Hindlimb muscle (tissue), 1 donor: ENCODE measurements around the gene LILRA6. TPM values are rescaled to one million over a fixed set of nuclear protein-coding genes. Genes with fewer than 3 reads are reported as not detected.
"Not testable (repeated sequence)": the region's sequence is repeated elsewhere in the genome, so short reads cannot be mapped to it uniquely, and the experiment has no call there.

Experiments used
- DNase-seq: peaks from one replicate; pipeline ENCODE4 v3.0.0-alpha.2; 2013
- polyA plus RNA-seq: library from polyadenylated mRNA; unstranded; fragments of 120-200 nt; gene quantifications from one replicate; pipeline ENCODE4 v1.2.1, GENCODE V29; 2013; ENCODE audit not compliant: insufficient read length

The LILRA6 gene
- polyA plus RNA-seq, 1 donor = 2.0 TPM

DNA sequence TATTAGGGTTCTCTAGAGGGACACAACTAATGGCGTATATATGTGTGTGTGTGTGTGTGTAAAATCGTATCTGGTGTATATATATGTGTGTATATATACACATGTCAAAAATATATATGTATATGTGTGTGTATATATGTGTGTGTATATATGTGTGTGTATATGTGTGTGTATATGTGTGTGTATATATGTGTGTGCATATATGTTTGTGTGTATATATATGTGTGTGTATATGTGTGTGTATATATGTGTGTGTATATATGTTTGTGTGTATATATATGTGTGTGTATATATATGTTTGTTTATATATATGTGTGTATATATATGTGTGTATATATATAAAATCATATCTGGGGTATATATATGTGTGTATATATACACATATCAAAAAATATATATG, 19.9 kb upstream of the LILRA6 start:
- no peak for DNase-seq

- no peak for DNase-seq
Observed at GRCh38 chr19:54262066-54262465, 19.5 kb upstream of the LILRA6 start.

- DNase-seq = no peak
Observed at GRCh38 chr19:54257116-54257480, 14.5 kb upstream of the LILRA6 start, which contains the start of gene LILRB5. LILRB5 (minus strand) TSS chr19:54257273; CDS start chr19:54257193, 80 bp downstream.

DNA sequence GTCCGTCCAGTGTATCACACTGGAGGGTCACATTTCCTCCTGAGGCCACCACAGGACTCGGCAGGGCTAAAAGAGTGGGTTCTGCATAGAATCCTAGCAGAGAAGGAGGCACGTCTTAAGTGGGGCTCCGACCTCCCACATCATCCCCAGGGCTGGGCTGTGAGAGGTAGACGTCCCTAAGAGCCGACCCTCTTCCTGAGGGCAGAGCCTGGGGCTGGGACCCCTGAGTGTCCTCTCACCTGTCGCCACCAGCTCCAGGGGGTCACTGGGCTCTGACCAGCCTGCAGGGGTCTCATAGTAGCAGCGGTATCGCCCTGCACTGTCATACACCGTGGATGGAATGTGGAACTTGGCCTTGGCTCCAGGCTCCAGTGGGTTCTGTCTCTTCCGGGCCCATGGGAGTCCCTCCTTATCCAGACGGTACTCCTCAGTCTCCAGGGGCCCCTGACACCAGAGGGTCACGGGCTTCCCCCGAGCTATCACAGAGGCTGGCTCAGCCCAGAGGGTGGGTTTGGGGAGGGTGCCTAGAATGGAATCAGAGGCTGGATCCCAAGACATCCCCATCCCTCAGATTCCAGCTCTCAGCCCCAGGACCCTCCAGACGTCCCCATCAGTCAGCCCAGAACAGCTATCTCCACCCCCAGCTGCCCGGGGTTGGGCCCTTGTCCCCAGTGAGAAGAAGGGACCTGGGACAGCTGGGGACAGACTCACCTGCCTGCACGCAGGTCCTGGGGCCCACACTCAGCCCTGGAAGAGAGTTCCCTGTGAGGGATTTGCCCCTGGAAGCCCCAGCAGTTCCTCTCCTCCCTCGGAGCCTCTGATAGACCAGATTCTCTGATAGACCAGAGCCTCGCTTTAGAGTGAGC, 13.9 kb upstream of the LILRA6 start:
- DNase-seq = no peak

- DNase-seq = no peak
Observed at GRCh38 chr19:54255105-54255775, 12.7 kb upstream of the LILRA6 start.

- DNase-seq = no peak
Observed at GRCh38 chr19:54254195-54254906, 11.8 kb upstream of the LILRA6 start.

GRCh38 chr19:54253331-54254194, 11.0 kb upstream of the LILRA6 start:
- no peak for DNase-seq

DNA sequence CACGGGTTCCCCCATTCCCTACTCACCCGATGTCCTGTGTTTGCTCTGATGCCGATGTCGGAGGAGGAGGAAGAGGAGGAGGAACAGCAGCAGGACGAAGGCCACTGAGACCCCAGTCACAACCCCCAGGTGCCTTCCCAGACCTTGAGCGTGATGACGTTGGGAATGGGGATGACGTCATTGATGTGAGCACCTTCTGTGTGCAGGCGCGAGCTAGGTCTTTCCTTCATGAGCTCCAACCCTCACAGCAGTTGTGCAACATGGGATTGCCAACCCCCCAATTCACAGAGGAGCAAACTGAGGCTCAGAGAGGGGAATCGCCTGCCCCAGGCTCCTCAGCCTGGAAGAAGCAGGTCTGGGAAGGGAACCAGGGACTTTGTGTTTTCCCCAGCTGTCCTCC, 10.3 kb upstream of the LILRA6 start:
- no peak for DNase-seq

DNA sequence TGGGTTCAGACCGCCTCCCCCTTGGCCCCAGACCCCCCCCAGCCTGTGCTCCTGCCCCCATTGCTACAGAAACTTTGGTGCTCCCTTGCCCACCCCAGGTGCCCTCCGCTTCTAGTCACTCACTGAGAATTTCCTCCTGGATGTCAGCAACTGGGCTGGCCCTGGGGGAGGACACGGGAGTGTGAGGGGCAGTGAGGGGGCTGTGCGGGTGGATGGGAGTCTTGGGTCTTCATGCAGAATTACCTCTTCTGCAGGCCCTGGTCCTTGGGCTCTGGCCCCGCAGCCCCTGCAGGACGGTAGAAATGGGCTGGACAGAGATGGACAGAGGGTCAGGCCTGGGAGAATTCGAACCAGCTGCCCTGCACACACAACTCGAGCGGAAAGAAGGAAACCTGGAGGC, 9.7 kb upstream of the LILRA6 start:
- no peak for DNase-seq

GRCh38 chr19:54248016-54248601, 5.5 kb upstream of the LILRA6 start:
- DNase-seq = peak; percentile 23

GRCh38 chr19:54247106-54247930, 4.7 kb upstream of the LILRA6 start:
- no peak for DNase-seq

DNA sequence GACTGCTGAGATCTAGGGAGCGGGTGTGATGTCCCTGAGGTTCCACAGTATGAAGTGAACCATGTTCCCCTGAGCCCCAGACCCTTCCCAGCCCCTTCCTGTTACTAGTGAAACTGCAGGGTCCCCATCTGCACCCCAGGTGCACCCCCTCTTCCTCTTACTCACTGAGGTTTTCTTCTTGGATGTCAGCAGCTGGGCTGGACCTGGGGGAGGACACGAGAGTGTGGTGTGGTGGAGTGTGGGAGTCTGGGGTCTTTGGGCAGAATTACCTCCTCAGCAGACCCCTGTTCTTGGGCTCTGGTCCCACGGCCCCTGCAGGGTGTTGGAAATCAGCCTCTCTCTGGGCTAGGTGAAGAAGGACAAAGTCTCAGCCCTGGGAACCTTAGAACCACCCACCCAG, 3.3 kb upstream of the LILRA6 start:
- DNase-seq = no peak

DNA sequence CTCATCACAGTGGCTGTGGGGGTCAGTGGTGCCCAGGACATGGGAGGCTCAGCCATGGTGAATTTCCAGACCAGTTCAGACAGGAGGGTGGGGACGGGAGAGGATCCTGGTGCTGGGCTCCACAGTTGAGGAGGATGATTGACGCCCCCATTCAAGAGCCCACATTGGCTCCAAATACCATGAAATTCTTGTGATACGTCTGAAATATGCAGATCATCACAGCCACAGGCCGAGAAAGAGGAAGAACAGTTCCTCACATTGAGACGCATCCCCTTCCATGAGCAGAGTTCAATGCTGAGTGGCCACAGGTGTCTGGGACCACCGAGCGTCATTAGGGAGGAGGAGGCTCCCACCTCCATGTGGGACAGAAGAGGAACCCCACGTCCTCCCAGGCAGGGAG, 1.2 kb upstream of the LILRA6 start:
- DNase-seq = not testable (repeated sequence)

- DNase-seq = not testable (repeated sequence)
Observed at GRCh38 chr19:54242234-54242633, 356 bp downstream of the LILRA6 start.

GRCh38 chr19:54240372-54241336, 1.9 kb downstream of the LILRA6 start:
- not testable (repeated sequence) for DNase-seq

GRCh38 chr19:54239491-54240371, 2.9 kb downstream of the LILRA6 start:
- not testable (repeated sequence) for DNase-seq

- no peak for DNase-seq
Observed at GRCh38 chr19:54233941-54234340, 8.6 kb downstream of the LILRA6 start.

GRCh38 chr19:54231077-54231931, 11.3 kb downstream of the LILRA6 start:
- peak; percentile 74 for DNase-seq
